HepG2 (cell line): Measurements from ENCODE around the gene RABGEF1.
A peak's percentile ranks its signal among the peaks of the same experiment; 100 is the strongest.

Experiments
- CTCF ChIP-seq: sonication (generic); formaldehyde crosslinking; IDR thresholded peaks from 2 replicates; pipeline ENCODE4 v1.5.0; 2020; ENCODE audit warnings: mild to moderate bottlenecking, missing genetic modification reagents, moderate library complexity
- E2F1 ChIP-seq: sonication (generic); formaldehyde crosslinking; IDR thresholded peaks from 2 replicates; pipeline ENCODE4 v1.5.0; 2020; ENCODE audit warnings: missing genetic modification reagents
- GTF3A ChIP-seq: sonication (generic); formaldehyde crosslinking; conservative IDR thresholded peaks from 2 replicates; pipeline ENCODE4 v1.4.0; 2020; ENCODE audit warnings: mild to moderate bottlenecking, missing genetic modification reagents
- JUND ChIP-seq: sonication (generic); formaldehyde crosslinking; IDR thresholded peaks from 2 replicates; pipeline ENCODE4 v1.8.0; 2022; ENCODE audit warnings: mild to moderate bottlenecking, missing genetic modification reagents
- POLR2AphosphoS5 ChIP-seq: IDR thresholded peaks from 2 replicates; pipeline ENCODE4 v1.6.1; 2012; ENCODE audit warnings: low read depth, low read length
- REST ChIP-seq, 2 experiments: IDR thresholded peaks; 2 replicates each; pipeline ENCODE4 v1.6.1; 2011 to 2012; ENCODE audit warnings: low read length in 2 of 2, borderline replicate concordance in 1 of 2, low read depth in 1 of 2, mild to moderate bottlenecking in 1 of 2, moderate library complexity in 1 of 2
- ZBTB8A ChIP-seq: sonication (generic); formaldehyde crosslinking; IDR thresholded peaks from 2 replicates; pipeline ENCODE4 v1.4.0; 2020; ENCODE audit warnings: mild to moderate bottlenecking, low read depth, missing genetic modification reagents, borderline replicate concordance
- ZNF513 ChIP-seq: sonication (generic); formaldehyde crosslinking; conservative IDR thresholded peaks from 2 replicates; pipeline ENCODE4 v1.5.0; 2020; ENCODE audit warnings: missing genetic modification reagents
- ZNF580 ChIP-seq: IDR thresholded peaks from 2 replicates; pipeline ENCODE4 v1.6.1; 2016; ENCODE audit warnings: low read depth, borderline replicate concordance
- ZNF672 ChIP-seq: sonication (generic); formaldehyde crosslinking; IDR thresholded peaks from 2 replicates; pipeline ENCODE4 v1.8.1; 2022; ENCODE audit warnings: missing genetic modification reagents
- ZSCAN12 ChIP-seq: sonication (generic); formaldehyde crosslinking; IDR thresholded peaks from 2 replicates; pipeline ENCODE4 v1.9.0; 2021; ENCODE audit warnings: mild to moderate bottlenecking, missing genetic modification reagents
- ZSCAN20 ChIP-seq: sonication (generic); formaldehyde crosslinking; IDR thresholded peaks from 2 replicates; pipeline ENCODE4 v1.4.0; 2020; ENCODE audit warnings: missing genetic modification reagents, mild to moderate bottlenecking, borderline replicate concordance

GRCh38 chr7:66696774-66697191, 43.8 kb upstream of the RABGEF1 start:
- TF ChIP-seq ZNF580 (CRISPR knock-in tag) (no peak), ZNF672 (CRISPR knock-in tag) (no peak), POLR2AphosphoS5 (no peak), E2F1 (CRISPR knock-in tag) (no peak), ZSCAN20 (CRISPR knock-in tag) (no peak), ZSCAN12 (CRISPR knock-in tag) (no peak), REST (IDR thresholded peaks at IDR 0.05; ENCODE audit: borderline replicate concordance in 1 of 2, low read depth in 1 of 2, low read length in 2 of 2) (no peak), ZBTB8A (CRISPR knock-in tag) (no peak), CTCF (CRISPR knock-in tag) (0 out of 2 replicates have a peak, but pooled peaks have one; percentile 18), GTF3A (no peak), JUND (CRISPR knock-in tag) (no peak), ZNF513 (no peak)
